ENCODE results near the gene WDR82. TPM values are rescaled to one million over a fixed set of nuclear protein-coding genes. Genes with fewer than 3 reads are reported as not detected.

The WDR82 gene
- total and polyA plus RNA-seq, 2 experiments from 2014 or later, result 25.2 to 71.8 TPM

GRCh38 chr3:52305926-52306325, 27.5 kb upstream of the WDR82 start:
- DNase-seq (ENCODE audit: low spot score) (no peak), ATAC-seq (no peak)
- H3K27me3 Mint-ChIP-seq (ENCODE audit: insufficient read depth, low read depth, poor library complexity), result peaks cover 16% of the 10 kb centered on the region
- H3K27ac Mint-ChIP-seq, result no peak overlapping the region
- Histone ChIP-seq H3K4me3 (no peak overlapping the region), H3F3A (replicated peaks; ENCODE audit: low read depth) (no peaks in the 10 kb centered on the region), H3K79me2 (replicated peaks; ENCODE audit: insufficient read depth) (no peaks in the 10 kb centered on the region), H2AFZ (no peak overlapping the region), H3K27ac (ENCODE audit: low read depth) (no peak overlapping the region), H3K27me3 (ENCODE audit: insufficient read depth) (no peaks in the 10 kb centered on the region), H4K20me1 (replicated peaks; ENCODE audit: insufficient read depth) (no peaks in the 10 kb centered on the region), H3K9me2 (ENCODE audit: insufficient read depth) (no peaks in the 10 kb centered on the region), H3K4me2 (no peak overlapping the region), H3K36me3 (ENCODE audit: insufficient read depth) (no peaks in the 10 kb centered on the region), H3K4me1 (ENCODE audit: insufficient read depth) (no peaks in the 10 kb centered on the region)
- H3K4me1 Mint-ChIP-seq, result peaks cover 3% of the 10 kb centered on the region; the same call in 1 of the 3 replicates
- no peaks in the 10 kb centered on the region for H3K9me3 Mint-ChIP-seq
- TF ChIP-seq CTCF (conservative IDR thresholded peaks at IDR 0.05; ENCODE audit: low read depth in 2 of 2) (no peak), EZH2 (IDR thresholded peaks at IDR 0.05; ENCODE audit: low read depth, unreplicated experiment) (no peak), CREB1 (CRISPR knock-in tag; IDR thresholded peaks at IDR 0.05; ENCODE audit: low read depth) (no peak), ZNF462 (CRISPR knock-in tag; IDR thresholded peaks at IDR 0.05) (no peak), STAT1 (IDR thresholded peaks at IDR 0.05; ENCODE audit: unreplicated experiment) (no peak), ZNF331 (CRISPR knock-in tag; IDR thresholded peaks at IDR 0.05; ENCODE audit: low read depth) (no peak)
- no peak overlapping the region for H3K4me3 Mint-ChIP-seq
- no peaks in the 10 kb centered on the region for H3K36me3 Mint-ChIP-seq (ENCODE audit: low read depth)

Measured in GM23338 (cell line).